ENCODE results near the gene INS.
"Not testable (repeated sequence)": the region's sequence is repeated elsewhere in the genome, so short reads cannot be mapped to it uniquely, and the experiment has no call there.

The INS gene

GRCh38 chr11:2180789-2181370, 19.9 kb upstream of the INS start:
- no peak for DNase-seq (ENCODE audit: low spot score)

GRCh38 chr11:2180347-2180746, 19.3 kb upstream of the INS start:
- DNase-seq (ENCODE audit: low spot score), result no peak

GRCh38 chr11:2179516-2179915, 18.5 kb upstream of the INS start:
- no peak for DNase-seq (ENCODE audit: low spot score)

GRCh38 chr11:2178906-2179494, 18.0 kb upstream of the INS start:
- no peak for DNase-seq (ENCODE audit: low spot score)

- not testable (repeated sequence) for DNase-seq (ENCODE audit: low spot score)
Observed at GRCh38 chr11:2178055-2178773, 17.2 kb upstream of the INS start.

GRCh38 chr11:2177076-2177475, 16.1 kb upstream of the INS start:
- no peak for DNase-seq (ENCODE audit: low spot score)

DNA sequence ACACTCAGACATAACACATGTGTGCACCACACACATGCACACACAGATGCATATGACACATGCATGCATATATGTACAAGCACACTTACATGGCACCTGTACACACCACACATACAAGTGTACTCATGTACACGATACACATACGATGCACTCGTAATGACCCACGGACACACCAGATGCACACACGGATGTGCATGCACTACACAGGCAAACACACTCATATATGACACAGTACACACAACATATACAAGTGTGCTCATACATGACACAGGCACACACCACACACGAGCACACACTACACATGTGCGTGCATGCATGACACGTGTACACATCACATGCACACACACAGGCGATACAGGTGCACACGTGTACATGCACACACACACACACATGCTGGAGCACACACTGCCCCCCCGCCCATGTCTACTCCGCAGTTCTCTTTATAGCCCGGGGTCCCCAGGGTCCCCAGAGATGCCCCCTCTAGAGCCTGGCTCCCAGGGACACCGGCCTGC, 15.4 kb upstream of the INS start:
- DNase-seq (ENCODE audit: low spot score), result no peak

GRCh38 chr11:2175659-2176058, 14.7 kb upstream of the INS start:
- no peak for DNase-seq (ENCODE audit: low spot score)

DNA sequence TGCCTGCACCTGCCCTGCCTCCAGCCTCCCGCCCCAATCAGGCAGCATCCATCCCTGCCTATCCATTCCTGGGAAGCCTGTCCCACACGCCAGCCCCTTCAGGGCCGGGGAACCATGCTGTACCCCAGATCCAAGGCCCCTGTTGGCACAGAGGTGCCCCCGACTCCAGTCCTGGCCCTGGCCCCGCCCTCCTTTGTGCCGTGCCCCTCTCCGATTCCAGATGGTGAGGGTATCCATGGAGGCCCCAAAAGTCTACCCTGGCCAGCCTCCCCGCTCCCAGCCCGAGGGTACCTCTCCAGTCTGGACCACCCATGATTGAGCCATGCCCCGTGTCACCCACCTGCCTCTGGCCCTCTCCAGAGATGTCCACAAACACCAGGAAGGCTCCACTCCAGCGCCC, 13.4 kb upstream of the INS start:
- no peak for DNase-seq (ENCODE audit: low spot score)

- no peak for DNase-seq (ENCODE audit: low spot score)
Observed at GRCh38 chr11:2173761-2174160, 12.8 kb upstream of the INS start.

DNA sequence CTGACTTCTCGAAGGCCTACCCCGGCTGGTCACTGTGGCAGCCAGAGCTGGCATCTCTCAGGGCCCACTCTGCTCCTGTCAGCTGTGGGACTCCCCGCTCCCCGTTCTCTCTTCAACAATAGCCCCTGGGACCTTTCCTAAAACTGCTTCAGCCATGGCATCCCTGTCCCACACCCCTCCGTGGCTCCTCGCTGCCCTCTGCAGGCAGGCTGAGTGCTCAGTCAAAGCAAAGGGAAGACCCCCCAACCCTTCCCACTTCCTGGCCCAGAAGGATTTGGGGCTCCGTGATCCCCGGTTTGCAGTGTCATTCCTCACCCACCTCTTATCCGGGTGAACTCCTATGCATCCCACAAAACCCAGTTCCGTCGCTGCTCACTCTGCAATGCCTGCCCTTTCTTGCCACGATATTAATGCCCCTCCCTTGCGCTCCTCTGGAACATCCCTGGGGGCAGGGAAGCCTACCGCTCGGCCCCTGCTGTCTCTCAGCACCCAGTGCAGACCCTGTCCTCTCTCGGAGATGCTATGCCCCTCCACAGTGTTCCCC, 12.2 kb upstream of the INS start:
- DNase-seq (ENCODE audit: low spot score), result peak; percentile 82

GRCh38 chr11:2172676-2173075, 11.7 kb upstream of the INS start:
- no peak for DNase-seq (ENCODE audit: low spot score)

DNA sequence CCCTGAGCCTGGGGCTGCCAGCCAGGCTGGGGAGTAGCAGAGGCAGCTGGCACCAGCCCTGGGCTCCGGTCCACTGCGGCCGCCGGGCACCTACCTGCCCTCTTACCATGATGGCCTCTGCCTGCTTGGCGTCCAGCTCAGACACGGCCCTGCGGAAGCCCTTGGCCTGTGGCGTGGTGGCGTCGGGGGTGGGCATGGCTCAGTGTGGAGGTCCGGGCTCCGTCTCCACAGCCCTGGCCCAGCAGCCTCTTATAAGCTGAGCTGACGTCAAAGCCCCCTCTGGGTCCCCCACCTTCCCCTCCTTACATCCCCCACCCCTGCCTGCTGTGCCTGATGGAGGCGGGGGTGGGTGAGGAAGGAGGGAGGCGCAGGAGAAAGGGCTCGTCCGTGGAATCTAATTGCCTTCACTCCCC, 10.6 kb upstream of the INS start, which contains the start of gene TH:
Gene TH (minus strand): TSS at position 225 of the 413 bp plus-strand sequence. CDS start 29 bp downstream, at position 196.
- no peak for DNase-seq (ENCODE audit: low spot score)

- no peak for DNase-seq (ENCODE audit: low spot score)
Observed at GRCh38 chr11:2169626-2170570, 8.9 kb upstream of the INS start.

DNA sequence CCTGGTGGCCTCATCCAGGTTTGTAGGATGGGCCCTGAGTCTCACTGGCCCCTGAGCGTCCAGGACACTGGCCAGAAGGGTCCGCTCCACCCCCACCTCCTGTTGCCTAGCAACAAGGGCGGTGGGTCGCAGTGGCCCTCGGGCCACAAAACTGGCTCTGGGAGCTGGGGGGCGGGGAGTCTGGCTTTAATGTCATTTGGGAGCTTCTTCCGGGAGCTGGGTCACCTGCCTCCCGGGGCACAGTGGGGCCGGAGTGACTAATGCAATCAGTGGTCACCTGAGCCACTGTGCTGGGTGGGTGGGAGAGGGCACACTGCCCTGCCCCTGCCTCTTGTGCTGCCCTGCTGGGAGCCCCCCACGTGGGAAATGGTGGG, 8.0 kb upstream of the INS start:
- DNase-seq (ENCODE audit: low spot score), result no peak

DNA sequence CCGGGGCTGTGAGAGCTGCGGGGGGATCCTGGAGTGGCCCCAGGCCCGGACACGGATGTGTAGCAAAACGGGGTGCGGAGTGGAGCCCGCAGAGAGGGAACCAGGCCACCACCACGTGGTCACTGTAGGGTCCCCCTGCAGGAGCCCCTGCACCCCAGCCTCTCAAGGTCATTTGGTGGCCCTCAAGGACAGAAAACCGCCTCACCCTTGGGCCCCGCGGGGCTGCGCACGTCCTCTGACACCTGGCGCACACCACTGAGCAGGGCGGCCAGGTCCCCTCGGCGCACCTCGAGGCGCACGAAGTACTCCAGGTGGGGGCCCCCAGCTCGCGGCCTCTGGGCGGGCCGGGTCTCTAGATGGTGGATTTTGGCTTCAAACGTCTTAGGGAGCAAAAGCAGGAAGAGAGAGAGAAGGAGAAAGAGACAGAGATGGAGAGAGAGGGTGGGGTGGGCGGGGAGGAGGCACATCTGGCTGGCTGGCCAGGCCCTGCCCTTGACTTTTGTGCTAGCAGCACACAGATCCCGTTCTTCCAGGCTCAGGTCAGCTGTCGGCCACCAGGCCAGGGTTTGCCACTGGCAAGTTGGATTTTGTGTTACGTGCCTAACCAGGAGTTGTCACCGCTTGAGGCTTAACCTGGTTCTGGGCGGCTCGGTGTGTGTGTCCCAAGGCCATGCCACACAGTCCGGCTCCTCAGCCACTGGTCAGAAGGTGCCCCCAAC, 7.4 kb upstream of the INS start:
- no peak for DNase-seq (ENCODE audit: low spot score)

DNA sequence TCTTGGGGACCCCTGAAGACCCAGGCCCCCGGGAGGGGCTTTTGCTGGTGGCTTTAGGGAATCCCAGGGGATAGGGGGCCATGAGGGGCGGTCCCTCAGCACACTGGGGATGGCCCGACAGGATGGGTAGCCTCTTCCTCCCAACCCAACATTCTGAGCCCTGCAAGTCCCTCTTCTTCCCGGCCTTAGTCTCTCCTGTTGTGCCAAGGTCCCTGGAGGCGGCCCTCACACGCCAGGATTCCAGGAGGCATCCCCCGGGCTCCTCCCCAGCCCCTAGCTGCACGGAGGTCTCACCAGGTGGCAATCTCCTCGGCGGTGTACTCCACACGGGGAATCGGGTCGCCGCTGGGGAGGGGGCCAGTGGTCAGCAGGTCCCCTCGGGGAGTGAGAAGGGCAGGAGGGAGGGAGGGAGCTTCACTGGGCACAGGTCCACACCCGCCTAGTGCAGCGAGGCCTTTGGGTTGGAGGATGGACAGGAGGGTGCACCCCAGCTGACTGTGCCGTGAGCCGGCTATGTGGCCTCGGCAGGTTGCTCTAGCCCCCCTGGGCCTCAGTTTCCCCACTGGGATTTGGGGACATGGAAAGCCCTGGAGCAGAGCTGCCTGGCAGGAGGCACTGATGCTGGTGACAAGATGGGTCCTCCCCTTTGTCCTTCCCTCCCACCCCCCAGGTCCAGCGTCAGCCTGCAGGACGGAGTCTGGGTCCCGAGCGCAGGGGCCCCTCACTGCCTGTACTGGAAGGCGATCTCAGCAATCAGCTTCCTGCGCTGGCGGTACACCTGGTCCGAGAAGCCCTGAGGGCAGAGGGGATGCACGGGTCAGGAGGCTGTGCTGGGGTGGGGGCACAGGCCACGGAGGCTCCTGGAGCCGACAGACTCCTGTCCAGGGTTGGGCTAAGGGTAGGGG, 6.4 kb upstream of the INS start:
- DNase-seq (ENCODE audit: low spot score), result no peak

GRCh38 chr11:2166091-2166851, 5.3 kb upstream of the INS start:
- peak; percentile 87 for DNase-seq (ENCODE audit: low spot score)

GRCh38 chr11:2165571-2165970, 4.6 kb upstream of the INS start:
- no peak for DNase-seq (ENCODE audit: low spot score)
